ENCODE data around the gene ZNF669. TPM values are rescaled to one million over a fixed set of nuclear protein-coding genes. Genes with fewer than 3 reads are reported as not detected.

The ZNF669 gene
- total RNA-seq, 2 experiments from 2014 or later, result 13.2 to 15.1 TPM

DNA sequence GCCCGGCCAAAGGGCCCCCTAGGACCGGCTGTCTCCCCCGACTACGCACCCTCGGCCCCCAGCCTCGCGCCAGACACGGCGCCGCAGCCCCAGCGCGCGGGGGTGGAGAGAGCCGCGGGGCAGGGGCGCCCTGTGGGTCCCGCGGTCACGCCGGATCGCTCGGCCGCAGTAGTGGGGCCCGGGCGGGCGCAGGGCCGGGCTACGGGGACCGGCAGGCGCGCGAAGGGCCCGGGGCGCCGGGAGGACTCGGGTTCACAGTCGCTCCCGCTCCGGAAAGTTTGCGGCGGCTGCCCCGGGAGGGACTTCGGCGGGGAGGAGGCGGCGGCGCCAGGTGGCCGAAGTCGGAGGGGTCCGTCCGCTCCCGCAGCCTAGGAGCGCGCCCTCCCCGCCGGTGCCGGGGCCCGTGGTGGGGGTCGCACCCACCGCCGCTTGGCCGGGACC, 7.1 kb upstream of the ZNF669 start:
- Histone ChIP-seq H3K27ac (ENCODE audit: low read depth in 1 of 2, low read length in 2 of 2) (no peak overlapping the region), H3K4me1 (ENCODE audit: insufficient read depth, low read length) (peaks cover 16% of the 10 kb centered on the region), H3K9me3 (ENCODE audit: control insufficient read depth in 1 of 2, insufficient read depth in 1 of 2, low read length in 2 of 2) (peaks cover 0 to 19% of the 10 kb centered on the region in 2 experiments), H3K36me3 (ENCODE audit: insufficient read depth, low read length) (no peaks in the 10 kb centered on the region), H3K27me3 (ENCODE audit: control insufficient read depth in 1 of 2, insufficient read depth in 2 of 2, low read length in 2 of 2) (peaks cover 36 to 39% of the 10 kb centered on the region in 2 experiments), H3K4me3 (ENCODE audit: low read length) (peak overlapping the region; percentile 45)
- peaks cover 53% of the 10 kb centered on the region for H3K27me3 Mint-ChIP-seq
- no peak overlapping the region for H3K27ac Mint-ChIP-seq
- ChIA-PET POLR2A (no interaction called here), CTCF (no interaction called here)
- H3K36me3 Mint-ChIP-seq (ENCODE audit: low read depth), result no peaks in the 10 kb centered on the region
- H3K4me1 Mint-ChIP-seq (ENCODE audit: low read depth), result peaks cover 16% of the 10 kb centered on the region
- peak; percentile 43 for ATAC-seq (ENCODE audit: poor library complexity)
- intact Hi-C loops (cut with DNase I, micrococcal nuclease), result no loop called here
- DNase-seq, result peak in 3 of 14 experiments; percentile 9 to 25 (median 21)
- no peaks in the 10 kb centered on the region for H3K9me3 Mint-ChIP-seq
- no peak for TF ChIP-seq CTCF (IDR thresholded peaks at IDR 0.05)
- H3K4me3 Mint-ChIP-seq, result peak overlapping the region; percentile 69

DNA sequence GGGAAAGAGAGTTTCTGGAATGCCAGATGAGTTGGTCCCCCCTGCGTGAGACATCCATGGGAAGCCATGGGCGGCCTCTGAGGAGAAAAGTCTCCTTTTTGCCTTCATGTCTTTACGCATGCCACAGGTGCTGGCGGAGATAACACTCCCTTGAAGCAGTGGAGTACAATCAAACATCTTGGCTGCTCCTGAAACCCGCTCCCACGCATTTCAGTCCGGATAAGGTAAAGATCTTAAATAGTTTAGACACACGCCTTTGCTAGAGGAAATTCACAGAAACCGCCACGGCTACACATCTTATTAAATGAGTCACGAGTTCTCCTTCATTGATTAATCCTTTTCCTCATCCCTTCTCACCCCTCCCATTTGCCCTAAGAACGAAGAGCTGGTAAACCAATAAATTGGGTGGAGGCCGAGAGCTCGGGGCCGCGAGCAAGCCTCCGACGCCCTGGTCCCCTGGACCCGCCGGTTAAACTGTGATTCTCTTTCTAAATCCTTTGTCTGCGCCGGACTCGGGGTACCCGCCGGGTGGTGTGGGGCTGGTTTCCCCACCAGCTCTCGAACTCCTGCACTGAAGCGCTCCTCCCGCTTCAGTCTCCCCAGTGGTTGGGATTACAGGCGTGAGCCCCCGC, 6.6 kb upstream of the ZNF669 start:
- peak in 2 of 14 experiments; percentile 18 to 21 for DNase-seq
- Histone ChIP-seq H3K4me3 (ENCODE audit: low read length) (peak overlapping the region; percentile 45), H3K4me1 (ENCODE audit: insufficient read depth, low read length) (peaks cover 16% of the 10 kb centered on the region), H3K9me3 (ENCODE audit: control insufficient read depth in 1 of 2, insufficient read depth in 1 of 2, low read length in 2 of 2) (peaks cover 0 to 18% of the 10 kb centered on the region in 2 experiments), H3K36me3 (ENCODE audit: insufficient read depth, low read length) (no peaks in the 10 kb centered on the region), H3K27ac (ENCODE audit: low read depth in 1 of 2, low read length in 2 of 2) (no peak overlapping the region), H3K27me3 (ENCODE audit: control insufficient read depth in 1 of 2, insufficient read depth in 2 of 2, low read length in 2 of 2) (peaks cover 36 to 39% of the 10 kb centered on the region in 2 experiments)
- Mint-ChIP-seq H3K4me3 (peak overlapping the region; percentile 69), H3K27ac (no peak overlapping the region), H3K27me3 (peaks cover 56% of the 10 kb centered on the region), H3K36me3 (ENCODE audit: low read depth) (no peaks in the 10 kb centered on the region), H3K9me3 (no peaks in the 10 kb centered on the region), H3K4me1 (ENCODE audit: low read depth) (peaks cover 16% of the 10 kb centered on the region)
- POLR2A ChIA-PET, result no interaction called here
- ATAC-seq (ENCODE audit: poor library complexity), result peak; percentile 34
- CTCF ChIA-PET, result no interaction called here
- intact Hi-C loops (cut with DNase I, micrococcal nuclease), result no loop called here
- TF ChIP-seq CTCF (IDR thresholded peaks at IDR 0.05), result no peak

- Mint-ChIP-seq H3K9me3 (no peaks in the 10 kb centered on the region), H3K27me3 (peaks cover 54% of the 10 kb centered on the region), H3K4me1 (ENCODE audit: low read depth) (peaks cover 34% of the 10 kb centered on the region), H3K4me3 (no peak overlapping the region), H3K27ac (no peak overlapping the region), H3K36me3 (ENCODE audit: low read depth) (peaks cover 12% of the 10 kb centered on the region)
- DNase-seq (no peak), ATAC-seq (ENCODE audit: poor library complexity) (no peak)
- H3K27me3 ChIP-seq (ENCODE audit: control insufficient read depth in 1 of 2, insufficient read depth in 2 of 2, low read length in 2 of 2), result peaks cover 33 to 36% of the 10 kb centered on the region in 2 experiments
- no peak overlapping the region for H3K4me3 ChIP-seq (ENCODE audit: low read length)
- POLR2A ChIA-PET, result no interaction called here
- H3K4me1 ChIP-seq (ENCODE audit: insufficient read depth, low read length), result peaks cover 31% of the 10 kb centered on the region
- intact Hi-C loops (cut with DNase I, micrococcal nuclease), result loop anchor here in 1 of 2 experiments (5.0 to 10.0 kb wide), 4 partner anchors 35 to 600 kb away; partner anchors contain the start of genes CNST, SMYD3 and TFB2M
- no peak overlapping the region for H3K27ac ChIP-seq (ENCODE audit: low read depth in 1 of 2, low read length in 2 of 2)
- no peaks in the 10 kb centered on the region for H3K36me3 ChIP-seq (ENCODE audit: insufficient read depth, low read length)
- no peak for TF ChIP-seq CTCF (IDR thresholded peaks at IDR 0.05)
- CTCF ChIA-PET, result no interaction called here
- peaks cover 4 to 23% of the 10 kb centered on the region in 2 experiments for H3K9me3 ChIP-seq (ENCODE audit: control insufficient read depth in 1 of 2, insufficient read depth in 1 of 2, low read length in 2 of 2)
These were observed 3.5 kb upstream of the ZNF669 start for GRCh38 chr1:247107694-247108093.

All from CD4-positive, alpha-beta T cell (primary cell).